ENCODE data around the gene TEKT5. TPM values are rescaled to one million over a fixed set of nuclear protein-coding genes. Genes with fewer than 3 reads are reported as not detected.

The TEKT5 gene
- total and polyA plus RNA-seq, 9 of the 15 experiments (the other 6 are each of a cell fraction or from before 2014, with no cell fraction given), result 0.10 to 0.19 TPM; not detected in 7

DNA sequence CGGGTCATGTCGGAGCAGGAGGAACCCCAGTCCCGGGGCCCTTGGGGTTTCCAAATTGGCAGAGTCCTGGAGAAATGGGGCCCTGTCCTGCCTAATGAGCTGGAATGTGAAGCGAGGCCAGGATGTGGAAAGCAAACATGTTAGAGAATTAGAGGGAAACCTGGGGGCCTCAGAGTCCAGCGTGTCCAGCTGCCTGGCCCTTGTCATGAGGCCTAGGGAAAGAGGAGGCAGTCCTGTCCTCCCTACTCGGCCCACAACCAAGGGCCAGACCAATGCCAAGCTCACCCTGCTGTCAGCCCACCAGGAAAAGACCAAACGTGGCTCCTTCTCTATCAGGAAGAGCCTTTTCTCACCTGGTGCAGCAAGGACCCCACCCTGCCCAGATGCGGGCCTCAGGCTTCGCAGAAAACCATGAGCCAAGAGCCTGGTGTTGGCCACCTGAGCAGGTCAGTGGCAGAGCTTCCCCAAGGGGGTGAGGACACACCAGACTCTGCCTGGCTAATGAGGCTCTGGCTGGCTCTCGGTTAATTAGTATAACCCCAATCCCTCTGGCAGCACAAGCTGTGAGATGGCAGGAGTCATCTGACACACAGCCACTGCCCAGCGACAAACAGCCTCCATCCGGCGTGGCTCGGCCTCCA, 10.1 kb downstream of the TEKT5 start:
- in situ Hi-C loops (cut with MboI), result no loop called here
- POLR2A ChIA-PET, result interaction anchor here (1.2 kb wide), 1 partner anchor 9 kb away, joined by 3 read pairs; no protein-coding TSS in a partner anchor
- Histone ChIP-seq H2AFZ (ENCODE audit: low read depth, low read length) (no peak overlapping the region), H3K9ac (ENCODE audit: insufficient read depth in 1 of 2, low read depth in 2 of 2, low read length in 2 of 2) (no peak overlapping the region), H3K9me1 (ENCODE audit: control insufficient read depth, insufficient read depth, low read length) (no peaks in the 10 kb centered on the region), H3K36me3 (ENCODE audit: control insufficient read depth, insufficient read depth, low read length) (no peaks in the 10 kb centered on the region), H3K9me3 (replicated peaks; ENCODE audit: control insufficient read depth, insufficient read depth, low read depth, low read length) (no peaks in the 10 kb centered on the region), H3K27ac (ENCODE audit: extremely low read depth, low read depth, low read length) (no peak overlapping the region), H3K79me2 (ENCODE audit: control insufficient read depth, insufficient read depth, low read length) (no peaks in the 10 kb centered on the region), H3K4me2 (ENCODE audit: insufficient read depth, low read length) (no peak overlapping the region), H3K4me1 (replicated peaks in 1 of 2; ENCODE audit: control insufficient read depth in 2 of 2, insufficient read depth in 2 of 2, low read length in 2 of 2) (no peaks in the 10 kb centered on the region; a peak in 1 of 5 replicates), H3K4me3 (no peak overlapping the region), H4K20me1 (replicated peaks; ENCODE audit: control insufficient read depth, insufficient read depth, low read length) (no peaks in the 10 kb centered on the region; the same call in 1 of the 2 replicates), H3K27me3 (ENCODE audit: control insufficient read depth in 2 of 2, insufficient read depth in 2 of 2, low read length in 2 of 2) (peaks cover 29 to 51% of the 10 kb centered on the region in 2 experiments; a peak in 4 of 5 replicates)
- CTCF ChIA-PET (ENCODE audit: low intra/inter-chr PET ratio), result no interaction called here
- intact Hi-C loops (cut with micrococcal nuclease), result no loop called here
- TF ChIP-seq CHD1 (IDR thresholded peaks at IDR 0.05; ENCODE audit: low read length) (no peak), ZNF217 (CRISPR knock-in tag; IDR thresholded peaks at IDR 0.05) (no peak), GTF2E2 (tag; IDR thresholded peaks at IDR 0.05) (no peak), TAF9B (IDR thresholded peaks at IDR 0.05; ENCODE audit: partially characterized antibody) (no peak)
- WGBS (ENCODE audit: insufficient coverage, low coverage, missing lambda C conversion rate), result 4% methylated on average over 14 of the region's 14 CpGs
- no TSS peak for BruUV-seq (replicated peaks)
- DNase-seq (ENCODE audit: extremely low read depth in 1 of 4, low spot score in 3 of 4) (no peak), FAIRE-seq (no peak), ATAC-seq (no peak)

DNA sequence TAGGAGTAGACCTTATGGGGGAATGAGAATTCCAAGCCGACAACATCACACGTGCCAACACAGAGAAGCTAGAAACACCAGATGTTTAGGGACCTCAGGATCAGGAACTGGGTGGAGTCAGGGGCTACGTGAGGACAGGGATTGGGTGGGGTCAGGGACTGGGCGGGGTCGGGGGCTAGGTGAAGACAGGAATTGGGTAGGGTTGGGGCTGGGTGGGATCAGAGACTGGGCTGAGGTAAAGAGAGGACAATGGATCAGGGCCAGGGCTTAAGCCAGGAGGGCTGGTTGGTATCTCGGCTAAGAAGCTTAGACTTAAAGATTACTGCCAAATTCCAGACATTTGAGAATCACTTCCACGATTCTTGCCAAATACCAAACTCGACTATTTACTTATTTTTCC, 11.6 kb downstream of the TEKT5 start:
- ATAC-seq (peak; percentile 83), FAIRE-seq (no peak), DNase-seq (ENCODE audit: extremely low read depth in 1 of 4, low spot score in 3 of 4) (peak; percentile 26 to 64 (median 64))
- no peak overlapping the region; the same call in 1 of the 2 replicates for H3K4me2 ChIP-seq (ENCODE audit: insufficient read depth, low read length)
- H3K27ac ChIP-seq (ENCODE audit: extremely low read depth, low read depth, low read length), result no peak overlapping the region
- ChIA-PET POLR2A (interaction anchor here (1.1 to 1.2 kb wide), 2 partner anchors 7 to 12 kb away, joined by 3 read pairs; partner anchors contain the start of gene TEKT5), CTCF (ENCODE audit: low intra/inter-chr PET ratio) (no interaction called here)
- no peaks in the 10 kb centered on the region for H3K36me3 ChIP-seq (ENCODE audit: control insufficient read depth, insufficient read depth, low read length)
- no peaks in the 10 kb centered on the region for H4K20me1 ChIP-seq (replicated peaks; ENCODE audit: control insufficient read depth, insufficient read depth, low read length)
- H3K4me3 ChIP-seq, result no peak overlapping the region
- H3K9me1 ChIP-seq (ENCODE audit: control insufficient read depth, insufficient read depth, low read length), result no peaks in the 10 kb centered on the region
- no peak overlapping the region for H3K9ac ChIP-seq (ENCODE audit: insufficient read depth in 1 of 2, low read depth in 2 of 2, low read length in 2 of 2)
- no peak overlapping the region for H2AFZ ChIP-seq (ENCODE audit: low read depth, low read length)
- WGBS (ENCODE audit: insufficient coverage, low coverage, missing lambda C conversion rate), result 5% methylated on average over 8 of the region's 8 CpGs
- no TSS peak for BruUV-seq (replicated peaks)
- H3K79me2 ChIP-seq (ENCODE audit: control insufficient read depth, insufficient read depth, low read length), result no peaks in the 10 kb centered on the region
- no peaks in the 10 kb centered on the region for H3K9me3 ChIP-seq (replicated peaks; ENCODE audit: control insufficient read depth, insufficient read depth, low read depth, low read length)
- peaks cover 34 to 46% of the 10 kb centered on the region in 2 experiments; a peak in 4 of 5 replicates for H3K27me3 ChIP-seq (ENCODE audit: control insufficient read depth in 2 of 2, insufficient read depth in 2 of 2, low read length in 2 of 2)
- no peaks in the 10 kb centered on the region; a peak in 1 of 5 replicates for H3K4me1 ChIP-seq (replicated peaks in 1 of 2; ENCODE audit: control insufficient read depth in 2 of 2, insufficient read depth in 2 of 2, low read length in 2 of 2)
- intact Hi-C loops (cut with micrococcal nuclease) (no loop called here), in situ Hi-C loops (cut with MboI) (no loop called here)
- no peak for TF ChIP-seq SMARCE1 (IDR thresholded peaks at IDR 0.05)
- TF ChIP-seq, protein P1, sequence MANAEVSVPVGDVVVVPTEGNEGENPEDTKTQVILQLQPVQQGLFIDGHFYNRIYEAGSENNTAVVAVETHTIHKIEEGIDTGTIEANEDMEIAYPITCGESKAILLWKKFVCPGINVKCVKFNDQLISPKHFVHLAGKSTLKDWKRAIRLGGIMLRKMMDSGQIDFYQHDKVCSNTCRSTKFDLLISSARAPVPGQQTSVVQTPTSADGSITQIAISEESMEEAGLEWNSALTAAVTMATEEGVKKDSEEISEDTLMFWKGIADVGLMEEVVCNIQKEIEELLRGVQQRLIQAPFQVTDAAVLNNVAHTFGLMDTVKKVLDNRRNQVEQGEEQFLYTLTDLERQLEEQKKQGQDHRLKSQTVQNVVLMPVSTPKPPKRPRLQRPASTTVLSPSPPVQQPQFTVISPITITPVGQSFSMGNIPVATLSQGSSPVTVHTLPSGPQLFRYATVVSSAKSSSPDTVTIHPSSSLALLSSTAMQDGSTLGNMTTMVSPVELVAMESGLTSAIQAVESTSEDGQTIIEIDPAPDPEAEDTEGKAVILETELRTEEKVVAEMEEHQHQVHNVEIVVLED (CRISPR knock-in tag; IDR thresholded peaks at IDR 0.05), result no peak
- no peak for TF ChIP-seq ZNF77 (CRISPR knock-in tag; IDR thresholded peaks at IDR 0.05)
- TF ChIP-seq NEUROD1 (IDR thresholded peaks at IDR 0.05; ENCODE audit: borderline replicate concordance, low read depth, low read length, partially characterized antibody), result no peak
- no peak for TF ChIP-seq MCM3 (IDR thresholded peaks at IDR 0.05)
- TF ChIP-seq, protein P2, sequence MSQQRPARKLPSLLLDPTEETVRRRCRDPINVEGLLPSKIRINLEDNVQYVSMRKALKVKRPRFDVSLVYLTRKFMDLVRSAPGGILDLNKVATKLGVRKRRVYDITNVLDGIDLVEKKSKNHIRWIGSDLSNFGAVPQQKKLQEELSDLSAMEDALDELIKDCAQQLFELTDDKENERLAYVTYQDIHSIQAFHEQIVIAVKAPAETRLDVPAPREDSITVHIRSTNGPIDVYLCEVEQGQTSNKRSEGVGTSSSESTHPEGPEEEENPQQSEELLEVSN (IDR thresholded peaks at IDR 0.05; ENCODE audit: borderline replicate concordance in 1 of 2, extremely low read depth in 1 of 2, insufficient read depth in 1 of 2, insufficient read length in 1 of 2, low read depth in 1 of 2, low read length in 1 of 2, poor library complexity in 1 of 2, severe bottlenecking in 1 of 2), result no peak
- no peak for TF ChIP-seq SREBF2 (CRISPR knock-in tag; IDR thresholded peaks at IDR 0.05)
- no peak for TF ChIP-seq SAFB2 (IDR thresholded peaks at IDR 0.05; ENCODE audit: borderline replicate concordance, low read depth, low read length, severe bottlenecking)
